Measurements from ENCODE around the gene RNASE13.

GRCh38 chr14:21053184-21054122 lies 18.8 kb upstream of the RNASE13 start:
- TF ChIP-seq CTCF (IDR thresholded peaks at IDR 0.05) (no peak), EP300 (IDR thresholded peaks at IDR 0.05) (no peak)

Measured in esophagus muscularis mucosa (tissue), 3 donors.